OCI-LY1 (cell line): ENCODE results near the gene ANXA7.

ENCODE experiments used
- H2AFZ ChIP-seq: fragments of 200-600 bp; sonication (generic), shearing (Covaris generic); 2 replicates; pipeline ENCODE4 v1.6.0; 2014; ENCODE audit warnings: antibody characterized with exemption, mild to moderate bottlenecking, low read length
- H3F3A ChIP-seq: fragments of 200-600 bp; sonication (generic), shearing (Covaris generic); 2 replicates; pipeline ENCODE4 v1.6.0; 2014; ENCODE audit warnings: mild to moderate bottlenecking, antibody characterized with exemption, low read length, moderate library complexity; ENCODE audit not compliant: insufficient read depth
- H3K27ac ChIP-seq: fragments of 200-600 bp; sonication (generic); 2 replicates; pipeline ENCODE4 v1.5.1; 2014; ENCODE audit warnings: low read length, mixed run types, mild to moderate bottlenecking, low read depth; ENCODE audit not compliant: poor library complexity, severe bottlenecking
- H3K27me3 ChIP-seq: fragments of 200-600 bp; sonication (generic); 2 replicates; pipeline ENCODE4 v1.6.0; 2014; ENCODE audit warnings: antibody characterized with exemption, mild to moderate bottlenecking, low read length, moderate library complexity; ENCODE audit not compliant: insufficient read depth
- H3K36me3 ChIP-seq: fragments of 200-600 bp; sonication (generic); 2 replicates; pipeline ENCODE4 v1.6.1; 2014; ENCODE audit warnings: mild to moderate bottlenecking, antibody characterized with exemption, low read length, moderate library complexity, mixed read lengths; ENCODE audit not compliant: insufficient read depth
- H3K4me1 ChIP-seq: fragments of 200-600 bp; sonication (generic); 2 replicates; pipeline ENCODE4 v1.5.1; 2014; ENCODE audit warnings: mild to moderate bottlenecking, low read length, moderate library complexity; ENCODE audit not compliant: insufficient read depth, severe bottlenecking
- H3K4me2 ChIP-seq: fragments of 200-600 bp; sonication (generic), shearing (Covaris generic); 2 replicates; pipeline ENCODE4 v1.6.1; 2014; ENCODE audit warnings: low read length
- H3K4me3 ChIP-seq: fragments of 200-600 bp; sonication (generic); 2 replicates; pipeline ENCODE4 v1.5.1; 2014; ENCODE audit warnings: low read length, low read depth, mild to moderate bottlenecking, mixed read lengths; ENCODE audit not compliant: poor library complexity, severe bottlenecking
- H3K79me2 ChIP-seq: fragments of 200-600 bp; shearing (Covaris generic); 2 replicates; pipeline ENCODE4 v1.6.1; 2016; ENCODE audit warnings: mixed run types, low read length, mixed read lengths; ENCODE audit not compliant: insufficient read depth
- H3K9ac ChIP-seq: fragments of 200-600 bp; sonication (generic), shearing (Covaris generic); 2 replicates; pipeline ENCODE4 v1.6.1; 2014; ENCODE audit warnings: mild to moderate bottlenecking, low read length, mixed read lengths
- H3K9me2 ChIP-seq: fragments of 200-600 bp; sonication (generic), shearing (Covaris generic); 2 replicates; pipeline ENCODE4 v1.6.1; 2014; ENCODE audit warnings: low read depth, mild to moderate bottlenecking, low read length, mixed read lengths
- H3K9me3 ChIP-seq: fragments of 200-600 bp; shearing (Covaris generic); 2 replicates; pipeline ENCODE4 v1.6.1; 2014; ENCODE audit warnings: low read length, mixed read lengths
- H4K20me1 ChIP-seq: fragments of 200-600 bp; sonication (generic), shearing (Covaris generic); 2 replicates; pipeline ENCODE4 v1.6.0; 2016; ENCODE audit warnings: mild to moderate bottlenecking, low read length; ENCODE audit not compliant: insufficient read depth
- EZH2 ChIP-seq: fragments of 200-600 bp; sonication (generic), shearing (Covaris generic); IDR thresholded peaks from 2 replicates; pipeline ENCODE4 v1.8.0; 2017; ENCODE audit warnings: borderline replicate concordance, mixed run types, mild to moderate bottlenecking, antibody characterized with exemption, low read length, moderate library complexity, mixed read lengths
- TF ChIP-seq, protein P1 (sequence below): fragments of 200-600 bp; sonication (generic), shearing (Covaris generic); IDR thresholded peaks from 2 replicates; pipeline ENCODE4 v1.5.1; 2017; ENCODE audit warnings: mild to moderate bottlenecking, antibody characterized with exemption, low read length, moderate library complexity, mixed read lengths

The ANXA7 gene

DNA sequence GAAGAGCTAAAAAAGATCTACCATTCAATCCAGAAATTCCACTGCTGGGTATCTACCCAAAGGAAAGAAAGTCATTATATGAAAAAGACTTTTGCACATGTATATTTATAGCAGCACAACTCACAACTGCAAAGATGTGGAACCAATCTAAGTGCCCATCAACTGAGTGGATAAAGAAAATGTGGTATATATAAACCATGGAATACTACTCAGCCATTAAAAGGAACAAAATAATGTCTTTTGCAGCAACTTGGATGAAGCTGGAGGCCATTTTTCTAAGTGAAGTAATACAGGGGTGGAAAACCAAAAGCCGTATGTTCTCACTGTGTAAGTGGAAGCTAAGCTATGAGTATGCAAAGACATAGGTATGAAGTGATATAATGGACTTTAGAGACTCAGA lies 3.0 kb downstream of the ANXA7 start:
- no peaks in the 10 kb centered on the region for H3K9me2 ChIP-seq
- H3K4me2 ChIP-seq = no peak overlapping the region
- H3K79me2 ChIP-seq = peaks cover 73% of the 10 kb centered on the region
- no peaks in the 10 kb centered on the region for H3F3A ChIP-seq
- no peaks in the 10 kb centered on the region for H4K20me1 ChIP-seq
- no peak overlapping the region for H3K9ac ChIP-seq
- TF ChIP-seq, protein P1, sequence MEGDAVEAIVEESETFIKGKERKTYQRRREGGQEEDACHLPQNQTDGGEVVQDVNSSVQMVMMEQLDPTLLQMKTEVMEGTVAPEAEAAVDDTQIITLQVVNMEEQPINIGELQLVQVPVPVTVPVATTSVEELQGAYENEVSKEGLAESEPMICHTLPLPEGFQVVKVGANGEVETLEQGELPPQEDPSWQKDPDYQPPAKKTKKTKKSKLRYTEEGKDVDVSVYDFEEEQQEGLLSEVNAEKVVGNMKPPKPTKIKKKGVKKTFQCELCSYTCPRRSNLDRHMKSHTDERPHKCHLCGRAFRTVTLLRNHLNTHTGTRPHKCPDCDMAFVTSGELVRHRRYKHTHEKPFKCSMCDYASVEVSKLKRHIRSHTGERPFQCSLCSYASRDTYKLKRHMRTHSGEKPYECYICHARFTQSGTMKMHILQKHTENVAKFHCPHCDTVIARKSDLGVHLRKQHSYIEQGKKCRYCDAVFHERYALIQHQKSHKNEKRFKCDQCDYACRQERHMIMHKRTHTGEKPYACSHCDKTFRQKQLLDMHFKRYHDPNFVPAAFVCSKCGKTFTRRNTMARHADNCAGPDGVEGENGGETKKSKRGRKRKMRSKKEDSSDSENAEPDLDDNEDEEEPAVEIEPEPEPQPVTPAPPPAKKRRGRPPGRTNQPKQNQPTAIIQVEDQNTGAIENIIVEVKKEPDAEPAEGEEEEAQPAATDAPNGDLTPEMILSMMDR = no peak
- TF ChIP-seq EZH2 = no peak
- no peak overlapping the region for H3K4me3 ChIP-seq
- no peak overlapping the region for H2AFZ ChIP-seq
- H3K9me3 ChIP-seq = no peaks in the 10 kb centered on the region
- H3K27ac ChIP-seq = no peak overlapping the region
- H3K27me3 ChIP-seq = no peaks in the 10 kb centered on the region
- H3K36me3 ChIP-seq = peaks cover 22% of the 10 kb centered on the region
- H3K4me1 ChIP-seq = peaks cover 21% of the 10 kb centered on the region

DNA sequence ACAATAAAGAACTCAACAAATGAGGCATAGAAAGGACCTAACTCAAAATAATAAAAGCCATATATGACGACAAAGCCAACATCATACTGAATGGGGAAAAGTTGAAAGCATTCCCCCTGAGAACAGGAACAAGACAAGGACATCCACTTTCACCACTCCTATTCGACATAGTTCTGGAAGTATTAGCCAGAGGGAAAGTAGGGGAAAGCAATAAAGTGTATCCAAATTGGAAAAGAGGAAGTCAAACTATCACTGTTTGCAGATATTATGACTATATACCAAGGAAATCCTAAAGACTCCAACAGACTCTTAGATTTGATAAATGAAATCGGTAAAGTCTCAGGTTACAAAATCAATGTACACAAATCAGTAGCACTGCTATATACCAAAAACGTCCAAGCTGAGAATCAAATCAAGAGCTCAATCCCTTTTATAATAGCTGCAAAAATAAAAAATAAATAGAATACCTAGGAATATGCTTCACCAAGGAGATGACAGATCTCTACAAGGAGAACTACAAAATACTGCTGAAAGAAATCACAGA lies 4.8 kb downstream of the ANXA7 start:
- Histone ChIP-seq H3K27ac (no peak overlapping the region), H3K9me3 (no peaks in the 10 kb centered on the region), H2AFZ (no peak overlapping the region), H3K27me3 (no peaks in the 10 kb centered on the region), H3F3A (no peaks in the 10 kb centered on the region), H3K36me3 (peaks cover 22% of the 10 kb centered on the region), H4K20me1 (no peaks in the 10 kb centered on the region), H3K79me2 (peaks cover 87% of the 10 kb centered on the region), H3K4me2 (no peak overlapping the region), H3K4me3 (no peak overlapping the region), H3K9ac (no peak overlapping the region), H3K4me1 (peaks cover 19% of the 10 kb centered on the region), H3K9me2 (no peaks in the 10 kb centered on the region)
- TF ChIP-seq EZH2 = no peak
- TF ChIP-seq, protein P1 = no peak

DNA sequence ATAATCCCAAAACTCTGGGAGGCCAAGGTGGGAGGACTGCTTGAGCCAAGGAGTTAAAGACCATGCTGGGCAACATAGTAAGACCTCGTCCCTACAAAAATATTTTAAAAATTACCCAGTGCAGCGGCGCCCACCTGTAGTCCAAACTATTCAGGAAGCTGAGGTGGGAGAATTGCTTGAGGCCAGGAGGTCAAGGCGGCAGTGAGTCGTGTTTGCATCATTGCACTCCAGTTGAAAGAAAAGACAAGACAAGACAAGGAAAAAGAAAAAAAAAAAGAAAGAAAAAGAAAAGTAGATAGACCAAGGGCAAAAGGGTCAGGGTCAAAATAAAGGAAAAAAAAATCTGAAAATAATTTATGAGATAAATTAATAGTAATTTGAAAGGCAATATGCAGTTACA lies 5.8 kb downstream of the ANXA7 start:
- Histone ChIP-seq H3K79me2 (peaks cover 93% of the 10 kb centered on the region), H3K4me3 (no peak overlapping the region), H3K9me2 (no peaks in the 10 kb centered on the region), H3K9me3 (no peaks in the 10 kb centered on the region), H4K20me1 (no peaks in the 10 kb centered on the region), H2AFZ (no peak overlapping the region), H3K36me3 (peaks cover 22% of the 10 kb centered on the region), H3K9ac (no peak overlapping the region), H3F3A (no peaks in the 10 kb centered on the region), H3K4me2 (no peak overlapping the region), H3K27ac (no peak overlapping the region), H3K4me1 (peaks cover 19% of the 10 kb centered on the region), H3K27me3 (no peaks in the 10 kb centered on the region)
- TF ChIP-seq, protein P1 = no peak
- no peak for TF ChIP-seq EZH2
